IgD-negative memory B cell (primary cell): Measurements from ENCODE around the gene ACKR3. TPM values are rescaled to one million over a fixed set of nuclear protein-coding genes. Genes with fewer than 3 reads are reported as not detected.
A peak's percentile ranks its signal among the peaks of the same experiment; 100 is the strongest.

Source experiments
- H3K27ac Mint-ChIP-seq, 3 donors: one replicate each; pipeline ENCODE4 v1.8.0; 2020 to 2022; ENCODE audit warnings: mild to moderate bottlenecking in 3 of 3, mixed read lengths in 3 of 3, moderate library complexity in 1 of 3
- H3K27me3 Mint-ChIP-seq: one replicate; pipeline ENCODE4 v1.8.0; 2021; ENCODE audit warnings: mixed read lengths
- H3K36me3 Mint-ChIP-seq: one replicate; pipeline ENCODE4 v1.8.0; 2020; ENCODE audit warnings: mild to moderate bottlenecking, mixed read lengths
- H3K4me1 Mint-ChIP-seq, 3 donors: one replicate each; pipeline ENCODE4 v1.8.0; 2020 to 2022; ENCODE audit warnings: mixed read lengths in 3 of 3, mild to moderate bottlenecking in 1 of 3
- H3K4me3 Mint-ChIP-seq, 4 donors: one replicate each; pipeline ENCODE4 v1.8.0; 2020 to 2022; ENCODE audit warnings: mild to moderate bottlenecking in 4 of 4, mixed read lengths in 4 of 4, moderate library complexity in 3 of 4
- H3K9me3 Mint-ChIP-seq, 3 donors: one replicate each; pipeline ENCODE4 v1.8.0; 2020 to 2021; ENCODE audit warnings: mixed read lengths in 3 of 3, mild to moderate bottlenecking in 1 of 3
- polyA plus RNA-seq: library from polyadenylated mRNA; unstranded; fragments of 300-500 nt; fragmentation: Illumina TruSeq; gene quantifications from one replicate; pipeline ENCODE4 v1.2.3, GENCODE V29; 2021

The ACKR3 gene
- polyA plus RNA-seq, 1 donor from 2014 or later = 1.4 TPM

DNA sequence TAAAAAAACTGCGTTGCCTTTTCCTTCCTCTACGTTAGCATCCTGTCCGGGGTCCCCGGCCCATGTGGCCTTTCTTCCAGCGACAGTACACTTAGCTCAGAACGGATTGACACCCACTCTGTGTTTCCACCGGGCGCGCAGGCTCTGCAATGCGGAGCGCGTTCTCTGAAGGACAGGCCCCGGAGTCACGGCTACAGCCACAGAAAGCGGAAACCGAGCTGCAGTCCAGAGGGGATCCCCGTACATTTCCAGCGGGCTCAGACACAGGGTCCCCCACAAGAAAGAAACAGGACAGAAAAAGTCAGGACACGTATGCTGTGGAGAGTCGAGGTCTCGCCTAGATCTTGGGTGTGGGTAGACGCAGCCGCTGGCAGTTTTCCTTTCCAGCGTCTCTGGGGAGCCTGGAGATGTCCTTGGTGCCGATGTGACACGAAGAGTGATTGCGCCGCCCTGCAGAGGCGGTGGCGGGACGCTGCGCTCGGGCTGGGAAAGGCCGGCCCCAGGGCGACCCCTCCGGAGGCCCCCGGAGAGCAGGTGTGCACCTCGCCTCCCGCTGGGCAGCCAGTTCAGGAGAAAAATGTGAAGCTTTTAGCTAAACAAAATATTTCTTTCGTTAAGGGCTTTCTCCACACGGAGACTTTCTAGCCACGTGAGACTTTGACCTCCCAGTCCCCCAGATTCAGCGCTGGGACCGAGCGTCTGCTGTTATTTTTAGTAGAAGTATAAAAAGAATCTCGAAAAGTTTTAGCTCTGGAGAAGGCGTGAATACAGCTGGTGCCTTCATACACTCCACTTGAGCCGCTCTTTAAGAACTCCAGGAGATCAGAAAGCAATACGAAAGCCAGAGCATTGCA lies 1.3 kb upstream of the ACKR3 start:
- Mint-ChIP-seq H3K4me3 (peak overlapping the region; percentile 59 to 96 (median 88)), H3K27ac (peak overlapping the region; percentile 10 to 95 (median 16)), H3K4me1 (peaks cover 21 to 30% (median 23%) of the 10 kb centered on the region in 3 donors), H3K9me3 (no peaks in the 10 kb centered on the region), H3K36me3 (no peaks in the 10 kb centered on the region), H3K27me3 (peaks cover 3% of the 10 kb centered on the region)

DNA sequence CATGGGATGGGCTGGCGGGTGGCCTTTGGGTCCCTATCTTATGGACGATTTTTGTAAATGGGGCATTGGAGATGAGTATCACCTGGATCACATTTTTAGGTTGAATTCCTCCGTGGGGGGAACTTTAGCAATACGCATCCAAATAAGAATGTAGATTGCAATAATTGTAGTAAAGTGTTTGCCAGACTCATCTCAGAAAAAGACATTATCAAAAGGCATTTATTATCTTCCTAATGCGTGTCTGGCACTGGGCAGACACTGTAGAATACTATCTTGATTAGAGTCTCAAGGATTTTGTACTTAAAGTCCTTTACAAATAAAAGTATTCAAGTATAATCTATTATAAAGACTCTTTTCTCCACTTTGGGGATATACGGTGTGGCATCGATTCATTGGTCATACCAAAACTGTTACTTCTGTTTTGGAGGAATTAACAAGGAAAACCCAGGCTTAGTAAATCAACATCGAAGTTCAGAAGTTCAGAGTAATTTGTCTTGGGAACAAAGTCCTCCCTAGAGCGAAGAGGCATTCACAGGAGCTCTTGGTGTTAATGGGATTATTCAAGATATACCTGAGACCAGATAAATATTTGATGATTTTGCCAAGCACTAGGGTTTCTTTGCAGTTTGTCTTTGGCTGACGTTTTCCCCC lies 578 bp upstream of the ACKR3 start:
- no peaks in the 10 kb centered on the region for H3K36me3 Mint-ChIP-seq
- H3K4me3 Mint-ChIP-seq = peak overlapping the region; percentile 59 to 96 (median 88)
- H3K9me3 Mint-ChIP-seq = no peaks in the 10 kb centered on the region
- H3K27ac Mint-ChIP-seq = peak overlapping the region; percentile 10 to 90 (median 89)
- peaks cover 3% of the 10 kb centered on the region for H3K27me3 Mint-ChIP-seq
- peaks cover 21 to 30% (median 23%) of the 10 kb centered on the region in 3 donors for H3K4me1 Mint-ChIP-seq

DNA sequence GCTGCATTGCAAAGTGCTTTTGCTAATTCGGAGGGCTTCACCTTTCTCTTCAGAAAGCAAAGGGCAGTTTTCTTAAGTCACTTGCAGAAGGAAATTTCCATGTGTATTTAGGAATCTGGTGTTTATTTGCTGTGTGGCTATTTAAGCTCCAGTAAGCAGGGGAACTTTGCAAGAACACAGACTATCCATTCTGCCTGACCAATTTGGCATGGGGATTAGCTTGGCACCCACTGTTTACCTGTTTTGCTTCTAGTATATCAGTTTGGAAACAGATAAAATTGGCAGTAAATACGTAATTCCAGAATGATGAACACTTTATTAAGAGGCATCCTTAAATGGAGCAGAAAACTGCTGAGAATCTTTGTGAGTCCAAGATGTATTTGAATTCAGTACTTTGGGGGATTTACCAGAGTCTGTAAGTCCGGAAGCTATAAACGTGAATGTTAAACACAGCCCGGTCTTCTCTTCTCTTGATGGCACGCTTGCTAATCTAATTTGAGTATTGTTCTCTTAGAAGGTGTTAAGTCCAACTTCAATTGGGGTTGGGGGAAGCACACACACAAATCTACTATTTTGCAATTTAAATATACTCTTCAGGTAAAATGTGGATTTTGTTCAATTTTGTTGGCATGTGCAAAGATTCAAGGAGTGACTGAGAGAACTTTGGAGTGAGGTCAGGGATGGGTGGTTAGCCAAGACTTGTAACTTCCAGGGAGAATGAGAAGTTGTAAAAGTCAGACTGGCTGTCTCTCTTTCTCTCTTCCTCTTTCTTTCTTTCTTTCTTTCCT lies 650 bp downstream of the ACKR3 start:
- Mint-ChIP-seq H3K9me3 (no peaks in the 10 kb centered on the region), H3K4me3 (peak overlapping the region; percentile 71 to 96 (median 88)), H3K4me1 (peaks cover 21 to 28% (median 23%) of the 10 kb centered on the region in 3 donors), H3K27ac (peak overlapping the region in 2 of 3 donors; percentile 89 to 90), H3K27me3 (peaks cover 3% of the 10 kb centered on the region), H3K36me3 (no peaks in the 10 kb centered on the region)

DNA sequence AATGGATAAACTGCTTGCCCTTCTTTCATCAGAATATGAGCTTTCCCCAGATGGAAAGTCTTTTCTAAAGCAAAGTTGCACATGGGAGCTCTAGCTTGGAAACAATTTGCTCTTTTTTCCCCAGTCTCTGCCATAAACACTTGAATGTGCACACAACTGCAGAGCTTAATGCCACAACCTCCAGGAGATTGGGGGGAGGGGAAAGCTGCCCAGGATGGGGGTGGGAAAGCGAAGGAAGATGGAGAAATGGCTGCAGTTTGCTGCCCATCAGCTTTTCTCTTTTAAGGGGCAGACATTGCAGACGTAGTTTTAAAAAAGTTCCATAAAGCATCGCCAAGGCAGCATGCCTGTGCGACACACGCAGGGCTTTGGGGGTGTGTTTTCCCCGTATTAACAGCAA lies 1.5 kb downstream of the ACKR3 start:
- H3K27me3 Mint-ChIP-seq = peaks cover 3% of the 10 kb centered on the region
- peak overlapping the region; percentile 8 to 71 (median 46) for H3K4me3 Mint-ChIP-seq
- no peaks in the 10 kb centered on the region for H3K9me3 Mint-ChIP-seq
- H3K36me3 Mint-ChIP-seq = no peaks in the 10 kb centered on the region
- H3K4me1 Mint-ChIP-seq = peaks cover 21 to 28% (median 23%) of the 10 kb centered on the region in 3 donors
- H3K27ac Mint-ChIP-seq = no peak overlapping the region

DNA sequence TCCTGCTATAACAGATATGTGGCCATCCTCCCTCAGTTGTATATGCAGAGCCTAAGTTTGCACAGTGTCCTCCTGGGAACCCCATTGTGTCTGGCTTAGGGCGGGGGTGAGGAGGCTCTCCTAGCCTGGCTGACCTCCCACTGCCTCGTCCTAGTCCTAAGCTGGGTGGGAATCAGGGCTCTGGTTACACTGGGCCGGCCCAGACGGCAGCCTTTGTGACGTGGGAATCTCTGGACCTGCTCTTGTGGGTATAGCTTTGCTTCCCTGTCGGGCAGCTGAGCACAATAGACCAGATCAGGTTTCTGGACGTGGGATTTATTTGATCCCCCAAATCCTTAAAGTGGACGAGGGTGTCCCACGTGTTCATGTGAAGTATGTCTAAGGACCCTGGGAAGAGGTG lies 2.9 kb downstream of the ACKR3 start:
- Mint-ChIP-seq H3K9me3 (no peaks in the 10 kb centered on the region), H3K4me1 (peaks cover 17 to 28% (median 23%) of the 10 kb centered on the region in 3 donors), H3K36me3 (no peaks in the 10 kb centered on the region), H3K27ac (peak overlapping the region in 1 of 3 donors; percentile 33), H3K27me3 (peaks cover 3% of the 10 kb centered on the region), H3K4me3 (no peak overlapping the region)

DNA sequence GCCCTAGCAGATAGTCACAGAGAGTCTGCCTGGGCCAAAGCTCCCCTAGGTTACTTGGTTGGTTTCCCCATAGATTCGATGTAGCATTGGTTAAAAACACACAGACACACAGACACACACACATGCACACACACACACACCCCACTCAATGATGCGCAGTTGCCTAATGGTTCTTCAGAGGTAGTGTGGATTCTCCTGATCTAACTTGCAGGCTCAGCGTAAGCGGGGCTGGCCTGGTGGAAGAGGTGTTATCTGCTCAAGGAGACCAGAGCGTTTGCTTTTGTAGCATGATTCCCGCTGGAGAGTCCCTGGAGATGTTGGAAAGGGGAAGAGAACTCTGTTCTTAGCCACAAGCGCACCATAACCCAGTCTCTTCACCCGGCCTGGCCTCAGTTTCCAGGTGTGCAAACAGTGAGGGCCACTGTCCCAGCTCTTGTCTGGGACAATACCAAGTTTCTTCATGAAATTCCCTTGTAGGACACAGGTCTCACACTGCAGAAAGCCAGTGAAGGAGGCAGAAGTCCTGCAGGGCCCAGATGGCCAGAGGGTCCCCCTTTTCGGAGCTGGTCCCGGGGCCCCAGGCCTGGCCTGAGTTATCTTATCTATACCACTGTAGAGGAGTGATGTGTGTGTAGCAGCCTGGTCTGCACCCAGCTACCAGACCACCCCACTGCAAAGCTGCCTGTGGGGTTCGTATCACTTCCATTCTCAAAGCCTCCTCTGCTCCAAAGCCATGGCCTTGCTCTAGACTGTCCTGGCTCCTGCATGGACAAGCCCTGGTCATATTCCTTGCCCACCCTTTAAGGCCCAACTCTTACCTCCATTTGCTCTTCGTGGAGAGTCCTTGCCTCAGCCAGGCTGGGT lies 3.7 kb downstream of the ACKR3 start:
- H3K36me3 Mint-ChIP-seq = no peaks in the 10 kb centered on the region
- H3K4me1 Mint-ChIP-seq = peaks cover 13 to 28% (median 23%) of the 10 kb centered on the region in 3 donors
- H3K9me3 Mint-ChIP-seq = no peaks in the 10 kb centered on the region
- peaks cover 3% of the 10 kb centered on the region for H3K27me3 Mint-ChIP-seq
- peak overlapping the region in 1 of 3 donors; percentile 31 for H3K27ac Mint-ChIP-seq
- H3K4me3 Mint-ChIP-seq = peak overlapping the region in 1 of 4 donors; percentile 57

DNA sequence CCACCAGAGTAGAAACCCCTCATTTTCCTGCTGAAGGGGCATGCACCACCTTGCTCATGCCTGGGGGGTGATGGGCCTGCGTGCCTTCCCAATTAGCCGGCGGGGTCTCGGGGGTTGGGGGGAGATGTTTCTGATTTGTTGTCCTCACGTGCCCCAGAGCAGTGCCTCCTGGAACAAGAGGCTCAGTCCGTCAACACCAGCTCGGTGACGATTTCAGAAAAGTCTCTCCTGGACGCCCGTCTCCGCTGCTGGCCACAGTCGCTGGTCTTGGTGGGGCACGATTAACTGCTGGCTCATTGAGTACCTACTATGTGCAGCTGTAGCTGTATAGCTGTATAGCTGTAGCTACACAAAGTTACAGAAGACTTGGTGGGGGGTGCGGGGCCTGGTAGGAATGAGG lies 4.4 kb downstream of the ACKR3 start:
- Mint-ChIP-seq H3K4me3 (peak overlapping the region in 1 of 4 donors; percentile 57), H3K27me3 (peaks cover 3% of the 10 kb centered on the region), H3K27ac (no peak overlapping the region), H3K4me1 (peaks cover 10 to 24% (median 18%) of the 10 kb centered on the region in 3 donors), H3K9me3 (no peaks in the 10 kb centered on the region), H3K36me3 (no peaks in the 10 kb centered on the region)

DNA sequence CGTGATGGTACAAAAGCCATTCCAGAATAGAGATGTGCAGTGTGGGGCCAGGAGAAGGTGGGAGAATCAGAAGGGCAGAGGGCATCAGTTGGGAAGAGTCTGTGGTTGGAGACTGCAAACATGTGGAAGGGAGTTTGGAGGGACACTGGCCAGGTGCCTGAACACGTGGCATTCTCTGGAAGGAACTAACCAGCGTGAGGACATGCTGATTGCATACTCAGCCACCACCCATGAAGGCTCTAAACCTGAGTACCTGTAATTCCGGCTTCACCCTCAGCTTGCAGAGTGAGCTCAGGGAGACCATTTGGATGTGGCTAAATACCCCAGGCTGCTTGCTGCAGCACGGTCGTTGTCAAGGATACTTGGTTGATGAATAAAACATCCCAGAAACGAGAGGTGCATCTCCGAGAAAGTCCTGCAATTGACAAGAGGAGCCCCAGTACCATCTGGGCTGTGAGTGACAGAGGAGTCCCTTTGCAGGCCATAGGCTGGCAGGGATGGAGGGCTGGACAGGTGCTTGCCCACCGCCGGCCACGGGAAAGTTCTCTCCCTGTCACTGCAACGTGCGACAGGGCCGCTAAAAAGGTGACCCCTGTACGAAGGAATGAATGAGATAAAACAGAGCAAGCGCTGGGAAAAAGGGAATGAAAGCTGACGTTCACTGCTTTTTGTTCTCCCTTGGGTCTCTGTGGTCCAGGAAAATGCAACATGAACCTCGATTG lies 5.0 kb downstream of the ACKR3 start:
- Mint-ChIP-seq H3K27ac (no peak overlapping the region), H3K27me3 (peaks cover 3% of the 10 kb centered on the region), H3K9me3 (no peaks in the 10 kb centered on the region), H3K4me1 (peaks cover 6 to 19% (median 14%) of the 10 kb centered on the region in 3 donors), H3K36me3 (no peaks in the 10 kb centered on the region), H3K4me3 (no peak overlapping the region)

DNA sequence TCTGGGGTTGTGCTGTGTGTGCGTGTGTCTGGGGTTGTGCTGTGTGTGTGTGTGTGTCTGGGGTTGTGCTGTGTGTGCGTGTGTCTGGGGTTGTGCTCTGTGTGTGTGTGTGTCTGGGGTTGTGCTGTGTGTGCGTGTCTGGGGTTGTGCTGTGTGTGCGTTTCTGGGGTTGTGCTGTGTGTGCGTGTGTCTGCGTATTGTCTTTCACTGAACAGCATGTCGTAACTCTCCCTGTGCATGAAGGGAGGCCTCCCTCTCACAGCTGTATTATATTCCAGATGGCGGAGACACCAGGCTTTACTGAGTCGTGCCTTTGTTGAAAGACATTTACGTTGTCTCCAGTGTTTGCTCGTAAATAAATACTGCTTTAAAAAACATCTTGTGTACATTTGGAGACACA lies 5.9 kb downstream of the ACKR3 start:
- Mint-ChIP-seq H3K27ac (no peak overlapping the region), H3K9me3 (no peaks in the 10 kb centered on the region), H3K4me3 (no peak overlapping the region), H3K36me3 (peaks cover 5% of the 10 kb centered on the region), H3K4me1 (peaks cover 1 to 13% (median 8%) of the 10 kb centered on the region in 3 donors), H3K27me3 (peaks cover 3% of the 10 kb centered on the region)

DNA sequence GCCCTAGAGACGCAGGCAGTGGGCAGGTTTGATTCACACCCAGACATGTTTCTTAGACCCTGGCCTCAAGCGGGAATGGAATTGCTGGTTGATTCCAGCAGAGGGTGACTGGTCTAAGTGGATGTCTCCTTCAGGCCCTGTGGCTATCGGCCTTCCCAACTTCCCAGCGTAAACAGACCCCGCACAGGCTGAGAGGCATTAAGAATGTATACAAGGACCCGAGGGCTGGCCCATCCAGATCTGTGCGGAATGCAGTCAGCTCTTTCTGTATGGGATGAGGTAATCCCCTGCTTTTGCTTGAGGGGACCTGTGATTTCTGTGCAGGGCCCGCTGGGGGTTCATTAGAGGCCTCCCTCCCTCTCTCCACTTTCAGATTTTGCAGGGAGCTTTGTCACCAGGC lies 6.5 kb downstream of the ACKR3 start:
- no peak overlapping the region for H3K27ac Mint-ChIP-seq
- H3K4me1 Mint-ChIP-seq = peaks cover 0 to 8% (median 5%) of the 10 kb centered on the region in 3 donors
- peaks cover 3% of the 10 kb centered on the region for H3K27me3 Mint-ChIP-seq
- H3K4me3 Mint-ChIP-seq = no peak overlapping the region
- H3K36me3 Mint-ChIP-seq = peaks cover 10% of the 10 kb centered on the region
- H3K9me3 Mint-ChIP-seq = no peaks in the 10 kb centered on the region

DNA sequence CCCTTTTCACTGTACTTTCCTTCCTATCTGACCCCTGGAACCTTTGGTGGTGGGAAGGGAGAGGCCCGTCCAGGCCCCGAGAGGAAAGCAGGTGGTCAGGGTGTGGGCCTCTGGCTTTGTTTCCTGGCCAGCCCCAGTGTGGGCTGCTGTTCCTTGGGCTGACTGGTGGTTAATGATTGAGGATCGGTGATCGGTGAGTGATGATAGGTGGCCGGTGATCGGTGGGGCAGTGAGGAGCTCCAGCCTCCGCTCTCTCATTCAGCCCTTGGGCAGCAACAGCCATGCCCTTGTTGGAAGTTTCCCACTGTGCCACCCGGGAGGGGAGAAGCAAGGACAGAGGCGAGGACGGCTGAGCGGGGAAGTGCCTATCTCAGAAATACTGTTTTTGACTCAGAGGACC lies 7.3 kb downstream of the ACKR3 start:
- H3K9me3 Mint-ChIP-seq = no peaks in the 10 kb centered on the region
- no peak overlapping the region for H3K27ac Mint-ChIP-seq

DNA sequence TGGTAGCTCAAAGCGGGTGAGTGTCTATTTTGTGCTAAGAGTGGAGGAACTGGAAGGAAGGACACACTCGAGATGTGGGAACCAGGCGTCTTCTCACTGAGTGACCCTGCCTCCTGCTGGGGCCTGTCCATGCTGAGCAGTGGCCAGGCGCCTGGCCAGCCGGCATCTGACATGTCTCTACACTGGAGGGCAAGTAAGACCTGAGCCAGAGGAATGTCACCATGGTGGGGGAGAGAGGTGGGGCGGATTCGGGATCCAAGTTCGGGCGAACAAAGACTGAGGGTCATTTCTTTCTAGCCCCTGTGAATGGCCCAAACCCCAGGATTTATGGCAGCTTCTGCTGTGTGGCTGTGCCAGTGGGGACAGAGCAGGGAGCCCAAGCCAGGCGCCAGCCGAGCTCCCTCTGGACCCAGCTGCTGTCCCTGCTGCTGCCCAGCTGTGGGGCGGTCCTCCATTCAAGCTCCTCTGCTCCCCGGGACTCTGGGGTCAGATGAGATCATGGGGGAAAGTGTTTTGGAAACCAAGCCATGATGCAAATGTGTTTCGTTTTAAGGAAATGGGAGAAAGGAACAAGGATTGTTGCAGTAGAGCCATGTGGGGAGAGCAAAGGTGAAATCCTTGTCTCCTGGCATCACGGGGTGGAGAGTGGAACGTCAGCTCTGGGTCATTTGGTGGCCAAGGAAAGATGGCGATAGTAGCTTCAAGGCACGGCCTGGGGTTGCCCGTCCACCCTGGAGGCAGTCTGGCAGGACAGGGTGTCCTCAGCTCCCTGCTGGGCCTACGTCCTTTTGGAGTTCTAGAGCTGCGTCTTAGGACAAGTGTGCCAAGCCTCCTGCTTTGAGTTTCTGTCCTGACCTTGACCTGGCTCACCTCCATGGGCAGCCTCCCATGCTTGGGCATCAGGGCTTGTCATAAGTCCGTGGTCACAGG lies 8.1 kb downstream of the ACKR3 start:
- Mint-ChIP-seq H3K36me3 (peaks cover 11% of the 10 kb centered on the region), H3K27ac (no peak overlapping the region), H3K4me1 (peaks cover 0 to 1% (median 0%) of the 10 kb centered on the region in 3 donors), H3K4me3 (peak overlapping the region in 1 of 4 donors; percentile 41), H3K9me3 (no peaks in the 10 kb centered on the region), H3K27me3 (peaks cover 3% of the 10 kb centered on the region)

More for the DNA sequence above, 7.3 kb downstream of the ACKR3 start:
- Mint-ChIP-seq H3K27me3 (peaks cover 3% of the 10 kb centered on the region), H3K4me1 (peaks cover 0 to 3% (median under 1%) of the 10 kb centered on the region in 3 donors), H3K4me3 (no peak overlapping the region), H3K36me3 (peaks cover 11% of the 10 kb centered on the region)

DNA sequence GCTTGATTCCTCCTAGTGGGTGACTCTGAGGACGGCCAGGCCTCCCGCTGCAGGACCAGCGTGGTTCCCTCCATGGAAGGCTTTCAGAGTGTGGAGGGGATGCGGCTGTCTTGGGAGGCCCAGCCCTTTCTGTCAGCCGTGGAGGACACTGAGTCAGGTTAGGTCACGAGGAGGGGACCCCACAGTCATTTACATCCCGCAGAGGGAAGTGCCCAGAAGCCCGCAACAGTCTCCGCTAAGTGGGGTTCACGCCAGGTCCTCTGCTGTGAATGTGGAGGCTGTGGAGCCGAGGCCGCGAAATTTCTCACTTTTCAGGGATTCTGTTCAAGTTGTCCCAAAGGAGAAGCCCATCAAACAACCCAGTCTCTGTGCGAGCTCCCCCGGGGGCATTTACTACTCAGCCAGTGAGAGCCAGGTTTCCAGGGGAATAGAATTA lies 8.8 kb downstream of the ACKR3 start:
- no peak overlapping the region for H3K27ac Mint-ChIP-seq
- H3K4me3 Mint-ChIP-seq = no peak overlapping the region
- H3K36me3 Mint-ChIP-seq = peaks cover 11% of the 10 kb centered on the region
- peaks cover 3% of the 10 kb centered on the region for H3K27me3 Mint-ChIP-seq
- no peaks in the 10 kb centered on the region for H3K9me3 Mint-ChIP-seq
- H3K4me1 Mint-ChIP-seq = peaks cover 0 to 8% (median 0%) of the 10 kb centered on the region in 3 donors
